HL-60 (cell line): Measurements from ENCODE around the gene NECTIN4.

Experiments used
- GABPA ChIP-seq: IDR thresholded peaks from 2 replicates; pipeline ENCODE4 v1.6.1; 2012; ENCODE audit warnings: low read depth
- POLR2AphosphoS5 ChIP-seq: IDR thresholded peaks from 2 replicates; pipeline ENCODE4 v1.6.1; 2012; ENCODE audit warnings: low read depth
- REST ChIP-seq: IDR thresholded peaks from 2 replicates; pipeline ENCODE4 v1.6.1; 2012; ENCODE audit warnings: low read depth; ENCODE audit not compliant: insufficient replicate concordance
- SPI1 ChIP-seq: IDR thresholded peaks from 2 replicates; pipeline ENCODE4 v1.6.1; 2012; ENCODE audit warnings: low read depth, mild to moderate bottlenecking, borderline replicate concordance
- TF ChIP-seq, protein P1 (sequence below): IDR thresholded peaks from one replicate; pipeline ENCODE4 v1.5.1; 2011; ENCODE audit warnings: low read length, control low read depth, inconsistent platforms; ENCODE audit not compliant: insufficient read depth

GRCh38 chr1:161045736-161046604 lies 43.4 kb downstream of the NECTIN4 start, which contains the start of gene USF1:
- TF ChIP-seq, protein P1, sequence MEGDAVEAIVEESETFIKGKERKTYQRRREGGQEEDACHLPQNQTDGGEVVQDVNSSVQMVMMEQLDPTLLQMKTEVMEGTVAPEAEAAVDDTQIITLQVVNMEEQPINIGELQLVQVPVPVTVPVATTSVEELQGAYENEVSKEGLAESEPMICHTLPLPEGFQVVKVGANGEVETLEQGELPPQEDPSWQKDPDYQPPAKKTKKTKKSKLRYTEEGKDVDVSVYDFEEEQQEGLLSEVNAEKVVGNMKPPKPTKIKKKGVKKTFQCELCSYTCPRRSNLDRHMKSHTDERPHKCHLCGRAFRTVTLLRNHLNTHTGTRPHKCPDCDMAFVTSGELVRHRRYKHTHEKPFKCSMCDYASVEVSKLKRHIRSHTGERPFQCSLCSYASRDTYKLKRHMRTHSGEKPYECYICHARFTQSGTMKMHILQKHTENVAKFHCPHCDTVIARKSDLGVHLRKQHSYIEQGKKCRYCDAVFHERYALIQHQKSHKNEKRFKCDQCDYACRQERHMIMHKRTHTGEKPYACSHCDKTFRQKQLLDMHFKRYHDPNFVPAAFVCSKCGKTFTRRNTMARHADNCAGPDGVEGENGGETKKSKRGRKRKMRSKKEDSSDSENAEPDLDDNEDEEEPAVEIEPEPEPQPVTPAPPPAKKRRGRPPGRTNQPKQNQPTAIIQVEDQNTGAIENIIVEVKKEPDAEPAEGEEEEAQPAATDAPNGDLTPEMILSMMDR, result no peak
- TF ChIP-seq REST (peak; percentile 66), POLR2AphosphoS5 (peak; percentile 84), SPI1 (peak; percentile 91), GABPA (peak; percentile 90)
